Activated CD4-positive, alpha-beta memory T cell treated with anti-CD3 and anti-CD28 coated beads, Interleukin-2, amount 10 ng/mL, durations not matched to agents 7 days and 5 days (primary cell): ENCODE measurements around the gene GTF3C1. TPM values are rescaled to one million over a fixed set of nuclear protein-coding genes. Genes with fewer than 3 reads are reported as not detected.

Experiments used
- CTCF ChIA-PET: fragments of 350-600 bp; sonication (Branson Sonifier 250); formaldehyde crosslinking; loops from one replicate; lab custom pipeline; 2021; ENCODE audit warnings: antibody characterized with exemption, inconsistent platforms; lab: Charles Lee
- POLR2A ChIA-PET: fragments of 350-600 bp; sonication (Branson Sonifier 250); formaldehyde crosslinking; loops from one replicate; lab custom pipeline; 2021; ENCODE audit warnings: antibody characterized with exemption; lab: Charles Lee
- DNase-seq: peaks from one replicate; pipeline ENCODE4 v3.0.0-alpha.2; 2020
- H3K27ac Mint-ChIP-seq: one replicate; pipeline ENCODE4 v1.8.0; 2021; ENCODE audit warnings: mild to moderate bottlenecking, mixed read lengths
- H3K27me3 Mint-ChIP-seq: one replicate; pipeline ENCODE4 v1.8.0; 2021; ENCODE audit warnings: mixed read lengths
- H3K36me3 Mint-ChIP-seq: one replicate; pipeline ENCODE4 v1.8.0; 2021; ENCODE audit warnings: low read depth, mixed read lengths
- H3K4me1 Mint-ChIP-seq: one replicate; pipeline ENCODE4 v1.8.0; 2021; ENCODE audit warnings: mixed read lengths
- H3K4me3 Mint-ChIP-seq: one replicate; pipeline ENCODE4 v1.8.0; 2021; ENCODE audit warnings: mild to moderate bottlenecking, mixed read lengths
- H3K9me3 Mint-ChIP-seq: one replicate; pipeline ENCODE4 v1.8.0; 2021; ENCODE audit warnings: mixed read lengths
- total RNA-seq, 2 experiments: library from RNA; stranded (reverse); gene quantifications; one replicate each; pipeline ENCODE4 v1.2.3, GENCODE V29; 2021

The GTF3C1 gene
- total RNA-seq, 2 experiments from 2014 or later, result 48.9 to 53.6 TPM

GRCh38 chr16:27551036-27551435 lies 1.3 kb upstream of the GTF3C1 start:
- Mint-ChIP-seq H3K9me3 (no peaks in the 10 kb centered on the region), H3K27ac (no peak overlapping the region), H3K36me3 (peaks cover 15% of the 10 kb centered on the region), H3K4me1 (peaks cover 39% of the 10 kb centered on the region), H3K27me3 (no peaks in the 10 kb centered on the region), H3K4me3 (peak overlapping the region; percentile 35)
- POLR2A ChIA-PET, result interaction anchor here (1.2 to 2.4 kb wide), 3 partner anchors 9 to 66 kb away, joined by 3 to 13 read pairs (median 9); no protein-coding TSS in a partner anchor
- CTCF ChIA-PET, result interaction anchor here (0.6 to 2.0 kb wide), 4 partner anchors 10 to 372 kb away, joined by 3 to 8 read pairs (median 4); no protein-coding TSS in a partner anchor
- no peak for DNase-seq

GRCh38 chr16:27550582-27550920 lies 838 bp upstream of the GTF3C1 start:
- POLR2A ChIA-PET, result interaction anchor here (0.6 to 2.4 kb wide), 10 partner anchors 9 to 183 kb away, joined by 3 to 13 read pairs (median 4); partner anchors contain the start of gene IL21R
- Mint-ChIP-seq H3K27me3 (no peaks in the 10 kb centered on the region), H3K4me1 (peaks cover 40% of the 10 kb centered on the region), H3K4me3 (peak overlapping the region; percentile 93), H3K9me3 (no peaks in the 10 kb centered on the region), H3K27ac (peak overlapping the region; percentile 78), H3K36me3 (peaks cover 16% of the 10 kb centered on the region)
- CTCF ChIA-PET, result interaction anchor here (0.6 to 2.0 kb wide), 8 partner anchors 9 to 440 kb away, joined by 3 to 8 read pairs (median 3); no protein-coding TSS in a partner anchor
- no peak for DNase-seq

GRCh38 chr16:27549464-27549745 lies 308 bp downstream of the GTF3C1 start:
- Mint-ChIP-seq H3K27me3 (no peaks in the 10 kb centered on the region), H3K27ac (peak overlapping the region; percentile 78), H3K4me3 (peak overlapping the region; percentile 93), H3K36me3 (peaks cover 22% of the 10 kb centered on the region), H3K4me1 (peaks cover 40% of the 10 kb centered on the region), H3K9me3 (no peaks in the 10 kb centered on the region)
- DNase-seq, result no peak
- ChIA-PET CTCF (interaction anchor here (0.6 to 2.0 kb wide), 5 partner anchors 12 to 371 kb away, joined by 3 to 8 read pairs (median 4); no protein-coding TSS in a partner anchor), POLR2A (interaction anchor here (1.0 to 2.4 kb wide), 7 partner anchors 8 to 182 kb away, joined by 3 to 13 read pairs (median 5); partner anchors contain the start of gene IL21R)

GRCh38 chr16:27547851-27548250 lies 1.9 kb downstream of the GTF3C1 start:
- H3K4me3 Mint-ChIP-seq, result no peak overlapping the region
- no peaks in the 10 kb centered on the region for H3K9me3 Mint-ChIP-seq
- no peaks in the 10 kb centered on the region for H3K27me3 Mint-ChIP-seq
- peaks cover 34% of the 10 kb centered on the region for H3K36me3 Mint-ChIP-seq
- no peak for DNase-seq
- H3K27ac Mint-ChIP-seq, result no peak overlapping the region
- POLR2A ChIA-PET, result no interaction called here
- H3K4me1 Mint-ChIP-seq, result peaks cover 40% of the 10 kb centered on the region
- CTCF ChIA-PET, result interaction anchor here (0.7 kb wide), 1 partner anchor 16 kb away, joined by 3 read pairs; no protein-coding TSS in a partner anchor

GRCh38 chr16:27547134-27547533 lies 2.6 kb downstream of the GTF3C1 start:
- DNase-seq, result no peak
- peaks cover 40% of the 10 kb centered on the region for H3K36me3 Mint-ChIP-seq
- H3K9me3 Mint-ChIP-seq, result no peaks in the 10 kb centered on the region
- ChIA-PET CTCF (interaction anchor here (1.5 kb wide), 1 partner anchor 31 kb away, joined by 3 read pairs; no protein-coding TSS in a partner anchor), POLR2A (no interaction called here)
- H3K27ac Mint-ChIP-seq, result no peak overlapping the region
- no peak overlapping the region for H3K4me3 Mint-ChIP-seq
- H3K4me1 Mint-ChIP-seq, result peaks cover 40% of the 10 kb centered on the region
- H3K27me3 Mint-ChIP-seq, result no peaks in the 10 kb centered on the region

- Mint-ChIP-seq H3K9me3 (no peaks in the 10 kb centered on the region), H3K4me3 (no peak overlapping the region), H3K36me3 (peaks cover 58% of the 10 kb centered on the region), H3K27me3 (no peaks in the 10 kb centered on the region), H3K4me1 (peaks cover 27% of the 10 kb centered on the region), H3K27ac (no peak overlapping the region)
- no peak for DNase-seq
- ChIA-PET CTCF (interaction anchor here (0.5 kb wide), 1 partner anchor 675 kb away, joined by 3 read pairs; no protein-coding TSS in a partner anchor), POLR2A (no interaction called here)
Observed at GRCh38 chr16:27544671-27545070, 5.0 kb downstream of the GTF3C1 start.

GRCh38 chr16:27543801-27544200 lies 5.9 kb downstream of the GTF3C1 start:
- H3K4me3 Mint-ChIP-seq, result no peak overlapping the region
- POLR2A ChIA-PET, result no interaction called here
- peaks cover 27% of the 10 kb centered on the region for H3K4me1 Mint-ChIP-seq
- no peaks in the 10 kb centered on the region for H3K27me3 Mint-ChIP-seq
- DNase-seq, result no peak
- peaks cover 63% of the 10 kb centered on the region for H3K36me3 Mint-ChIP-seq
- H3K9me3 Mint-ChIP-seq, result no peaks in the 10 kb centered on the region
- H3K27ac Mint-ChIP-seq, result no peak overlapping the region
- CTCF ChIA-PET, result no interaction called here

- Mint-ChIP-seq H3K4me1 (peaks cover 12% of the 10 kb centered on the region), H3K9me3 (no peaks in the 10 kb centered on the region), H3K27me3 (no peaks in the 10 kb centered on the region), H3K4me3 (no peak overlapping the region), H3K36me3 (peaks cover 82% of the 10 kb centered on the region), H3K27ac (no peak overlapping the region)
- ChIA-PET CTCF (no interaction called here), POLR2A (no interaction called here)
- DNase-seq, result no peak
Observed at GRCh38 chr16:27539636-27540035, 10.1 kb downstream of the GTF3C1 start.

GRCh38 chr16:27539120-27539519 lies 10.6 kb downstream of the GTF3C1 start:
- Mint-ChIP-seq H3K27me3 (no peaks in the 10 kb centered on the region), H3K36me3 (peaks cover 82% of the 10 kb centered on the region), H3K9me3 (no peaks in the 10 kb centered on the region), H3K4me1 (peaks cover 12% of the 10 kb centered on the region), H3K4me3 (no peak overlapping the region), H3K27ac (no peak overlapping the region)
- DNase-seq, result no peak
- ChIA-PET POLR2A (no interaction called here), CTCF (no interaction called here)

- peaks cover 12% of the 10 kb centered on the region for H3K4me1 Mint-ChIP-seq
- H3K27ac Mint-ChIP-seq, result no peak overlapping the region
- ChIA-PET POLR2A (no interaction called here), CTCF (no interaction called here)
- no peaks in the 10 kb centered on the region for H3K27me3 Mint-ChIP-seq
- peaks cover 82% of the 10 kb centered on the region for H3K36me3 Mint-ChIP-seq
- H3K4me3 Mint-ChIP-seq, result no peak overlapping the region
- H3K9me3 Mint-ChIP-seq, result no peaks in the 10 kb centered on the region
- no peak for DNase-seq
Observed at GRCh38 chr16:27538528-27538927, 11.2 kb downstream of the GTF3C1 start.

GRCh38 chr16:27534256-27534655 lies 15.5 kb downstream of the GTF3C1 start:
- no peak overlapping the region for H3K4me3 Mint-ChIP-seq
- ChIA-PET POLR2A (interaction anchor here (1.0 kb wide), 1 partner anchor 30 kb away, joined by 3 read pairs; no protein-coding TSS in a partner anchor), CTCF (no interaction called here)
- peaks cover 12% of the 10 kb centered on the region for H3K4me1 Mint-ChIP-seq
- no peak for DNase-seq
- H3K27ac Mint-ChIP-seq, result no peak overlapping the region
- H3K9me3 Mint-ChIP-seq, result no peaks in the 10 kb centered on the region
- H3K27me3 Mint-ChIP-seq, result no peaks in the 10 kb centered on the region
- peaks cover 76% of the 10 kb centered on the region for H3K36me3 Mint-ChIP-seq

GRCh38 chr16:27531826-27532800 lies 17.6 kb downstream of the GTF3C1 start:
- Mint-ChIP-seq H3K27me3 (no peaks in the 10 kb centered on the region), H3K27ac (no peak overlapping the region), H3K9me3 (no peaks in the 10 kb centered on the region), H3K4me1 (peaks cover 4% of the 10 kb centered on the region), H3K4me3 (no peak overlapping the region), H3K36me3 (peaks cover 74% of the 10 kb centered on the region)
- ChIA-PET POLR2A (interaction anchor here (1.0 kb wide), 1 partner anchor 18 kb away, joined by 3 read pairs; the partner anchor contains the start of gene KATNIP), CTCF (no interaction called here)
- DNase-seq, result no peak

- no peaks in the 10 kb centered on the region for H3K9me3 Mint-ChIP-seq
- H3K4me1 Mint-ChIP-seq, result peaks cover 4% of the 10 kb centered on the region
- H3K27me3 Mint-ChIP-seq, result no peaks in the 10 kb centered on the region
- H3K4me3 Mint-ChIP-seq, result no peak overlapping the region
- peak overlapping the region; percentile 12 for H3K27ac Mint-ChIP-seq
- ChIA-PET POLR2A (no interaction called here), CTCF (no interaction called here)
- no peak for DNase-seq
- peaks cover 72% of the 10 kb centered on the region for H3K36me3 Mint-ChIP-seq
Observed at GRCh38 chr16:27531186-27531585, 18.5 kb downstream of the GTF3C1 start.
